HG03097 (cell line): Measurements from ENCODE around the gene MARCO.
"Not testable (repeated sequence)": the region's sequence is repeated elsewhere in the genome, so short reads cannot be mapped to it uniquely, and the experiment has no call there.

Experiments used
- ATAC-seq: cut with Tn5 transposase; IDR thresholded peaks from one replicate; pipeline ENCODE4 v1.9.1; 2021; ENCODE audit not compliant: unreplicated experiment, low FRiP score

The MARCO gene

DNA sequence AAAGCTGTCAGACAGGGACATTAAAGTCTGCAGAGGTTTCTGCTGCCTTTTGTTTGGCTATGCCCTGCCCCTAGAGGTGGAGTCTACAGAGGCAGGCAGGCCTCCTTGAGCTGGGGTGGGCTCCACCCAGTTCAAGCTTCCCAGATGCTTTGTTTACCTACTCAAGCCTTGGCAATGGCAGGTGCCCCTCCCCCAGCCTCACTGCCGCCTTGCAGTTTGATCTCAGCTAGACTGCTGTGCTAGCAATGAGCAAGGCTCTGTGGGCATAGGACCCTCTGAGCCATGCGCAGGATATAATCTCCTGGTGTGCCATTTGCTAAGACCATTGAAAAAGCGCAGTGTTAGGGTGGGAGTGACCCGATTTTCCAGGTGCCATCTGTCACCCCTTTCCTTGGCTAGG is 61.9 kb downstream of the MARCO start:
- not testable (repeated sequence) for ATAC-seq

DNA sequence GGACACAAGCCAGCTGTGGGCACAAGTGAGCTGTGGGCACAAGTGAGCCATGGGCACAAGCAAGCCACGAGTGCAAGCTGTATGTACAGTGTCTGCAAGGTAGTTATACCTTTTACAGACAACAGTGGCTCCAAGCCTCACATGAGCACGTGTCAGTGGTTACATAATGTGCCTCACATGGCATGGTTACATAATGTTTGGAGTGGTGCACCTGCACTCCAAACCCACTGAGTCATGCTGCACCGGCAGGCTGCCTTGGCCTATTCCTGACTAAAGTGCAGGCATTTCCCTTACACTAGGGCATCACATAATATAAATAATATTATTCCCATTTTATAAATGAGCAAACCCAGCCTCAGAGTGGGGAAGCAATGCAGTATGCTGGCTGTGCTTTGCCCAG is 62.6 kb downstream of the MARCO start:
- ATAC-seq: no peak

DNA sequence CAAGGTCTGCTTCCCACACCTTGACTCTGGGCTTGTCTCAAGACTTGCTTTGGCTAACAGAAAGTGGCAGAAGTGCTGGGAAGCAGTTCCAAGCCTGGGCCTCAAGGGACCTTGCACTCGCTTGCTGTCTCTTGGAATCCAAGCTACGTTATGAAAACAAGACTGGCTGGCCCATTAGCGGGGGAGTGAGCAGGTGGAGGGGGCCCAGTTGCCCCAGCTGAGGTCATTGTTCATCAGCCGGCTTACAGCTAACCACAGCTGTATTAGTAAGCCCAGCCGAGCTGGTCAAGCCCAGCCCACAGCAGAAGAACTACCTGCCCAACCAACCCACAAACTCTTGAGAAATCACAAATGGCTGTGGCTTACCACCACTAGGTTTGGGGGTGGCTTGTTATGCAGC is 63.1 kb downstream of the MARCO start:
- ATAC-seq: no peak

DNA sequence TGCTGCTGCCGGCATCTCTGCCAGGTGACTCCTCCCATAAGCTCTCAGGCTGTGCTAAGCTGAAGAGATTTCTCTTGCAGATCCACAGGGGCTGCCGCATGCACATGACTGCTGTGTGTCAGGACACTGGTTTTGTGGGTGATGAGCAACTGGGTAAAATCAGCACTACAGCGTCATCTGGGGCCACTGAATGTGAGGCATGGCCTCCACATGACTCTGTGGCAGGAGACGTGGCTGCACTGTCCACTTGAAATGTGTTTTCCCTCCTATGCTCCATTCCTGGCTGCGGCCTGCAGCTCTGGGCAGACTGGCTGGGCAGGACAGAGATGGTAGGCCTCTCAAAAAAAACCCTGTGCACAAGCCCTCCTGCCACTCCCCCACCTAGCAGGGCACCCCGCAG is 63.6 kb downstream of the MARCO start:
- ATAC-seq: no peak

DNA sequence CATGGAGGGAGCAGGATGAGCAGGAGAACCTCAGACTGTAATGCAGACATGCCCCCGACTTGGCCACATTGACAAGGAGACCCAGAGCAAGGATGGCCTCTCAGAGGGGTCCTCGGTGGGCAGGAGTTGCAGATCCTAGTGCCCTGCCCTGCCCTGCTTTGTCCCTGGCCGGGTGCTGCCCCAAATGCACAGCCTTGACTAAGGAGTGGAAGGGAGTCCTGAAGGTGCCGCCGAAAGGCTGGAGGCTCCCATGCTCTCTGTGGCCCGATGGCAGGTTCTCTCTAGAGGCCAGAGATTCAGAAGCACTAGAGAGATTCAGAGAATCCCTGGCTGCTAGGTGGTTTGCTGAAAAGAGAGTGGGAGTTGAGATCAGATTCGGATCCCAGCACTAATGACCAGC is 64.4 kb downstream of the MARCO start:
- ATAC-seq: no peak

DNA sequence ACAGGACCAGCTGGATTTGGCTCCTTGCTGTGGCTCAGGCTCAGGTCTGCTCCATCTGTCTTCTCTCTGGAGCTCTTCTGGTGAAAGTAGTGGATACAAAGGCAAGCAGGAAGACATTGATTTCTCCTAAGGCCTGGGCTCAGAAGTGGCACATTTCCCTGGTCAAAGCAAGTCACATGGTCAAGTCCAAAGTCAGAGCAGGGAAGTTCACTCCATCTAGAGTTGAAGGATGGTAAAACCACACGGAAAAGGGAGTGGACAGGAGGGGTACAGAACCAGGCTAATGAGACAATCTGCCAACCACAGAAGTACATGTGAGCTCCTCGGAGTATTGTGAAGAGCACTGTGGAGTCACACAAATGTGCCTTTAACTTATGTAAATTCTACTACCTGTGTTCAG is 66.1 kb downstream of the MARCO start:
- ATAC-seq: no peak

DNA sequence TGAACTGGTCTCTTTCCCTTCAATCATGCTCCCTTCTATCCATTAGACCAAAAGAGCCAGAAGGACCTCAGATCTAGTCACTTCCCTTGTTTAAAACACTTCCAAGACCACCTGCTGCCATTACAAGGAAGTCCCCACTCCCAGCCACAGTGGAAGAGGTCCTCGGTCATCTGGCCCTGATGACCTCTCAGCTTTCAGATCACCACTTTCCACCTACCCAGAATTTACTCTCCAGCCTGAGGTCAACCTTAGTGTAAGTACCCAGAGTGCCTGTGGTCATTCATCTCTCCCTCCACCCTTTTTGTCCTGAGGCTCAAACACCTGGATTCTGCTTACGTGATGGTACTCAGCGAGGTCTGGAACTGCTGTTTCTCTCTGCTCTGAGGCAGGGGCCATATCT is 67.1 kb downstream of the MARCO start:
- no peak for ATAC-seq

DNA sequence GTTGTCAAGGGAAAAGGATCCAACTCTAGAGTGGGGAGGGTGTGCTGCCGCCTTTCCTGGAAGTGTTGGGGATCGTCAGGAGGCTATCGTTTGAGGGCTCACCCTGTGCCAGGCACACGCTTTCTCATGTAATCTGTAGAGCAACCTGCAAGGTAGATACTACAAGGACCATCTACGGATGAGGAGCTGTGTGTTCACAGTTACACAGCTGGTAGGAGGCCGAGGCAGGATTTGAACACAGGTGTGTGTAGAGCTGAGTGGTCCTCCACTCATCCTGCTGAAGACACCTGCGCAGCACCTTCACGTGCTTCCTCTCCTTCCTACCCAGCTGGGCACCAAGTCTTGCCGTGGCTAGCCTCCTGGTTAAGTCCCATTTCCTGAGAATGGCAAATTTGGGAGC is 68.3 kb downstream of the MARCO start:
- ATAC-seq: no peak

DNA sequence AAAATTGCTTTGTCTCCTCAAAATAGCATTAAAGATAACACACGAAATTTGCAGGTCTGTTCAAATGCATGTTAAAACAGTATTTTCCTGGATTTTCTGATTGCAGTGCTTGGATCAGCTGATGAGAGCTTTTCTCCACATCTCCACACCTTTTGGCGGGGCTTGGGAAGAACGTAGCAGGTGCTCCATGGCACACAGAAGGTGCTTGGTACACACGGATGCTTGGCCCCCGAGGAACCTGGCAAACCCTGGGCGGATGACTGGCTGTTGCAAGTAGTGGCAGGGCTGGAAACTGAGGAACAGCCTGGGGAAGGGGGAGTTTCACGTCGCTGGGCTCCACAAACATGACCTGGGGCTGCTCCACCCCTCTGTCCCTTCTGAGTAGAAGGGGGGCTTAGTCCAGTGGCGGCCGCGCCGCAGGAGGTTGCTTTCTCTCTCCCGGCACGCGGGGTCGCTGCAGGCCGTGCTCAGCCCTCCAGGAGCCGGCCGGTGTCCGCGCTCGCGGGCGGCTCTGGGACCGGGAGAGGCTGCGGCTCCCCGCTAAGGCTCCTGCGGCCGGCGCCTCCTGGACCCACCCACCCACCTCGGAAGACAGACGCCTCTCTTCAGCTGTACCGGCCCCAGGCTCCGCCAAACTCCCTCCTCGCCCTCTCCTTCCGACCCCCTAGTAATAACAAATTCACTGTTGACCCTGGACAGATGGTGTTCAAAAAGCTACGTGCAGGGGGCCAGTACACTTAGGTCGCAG is 69.3 kb downstream of the MARCO start:
- ATAC-seq: no peak

DNA sequence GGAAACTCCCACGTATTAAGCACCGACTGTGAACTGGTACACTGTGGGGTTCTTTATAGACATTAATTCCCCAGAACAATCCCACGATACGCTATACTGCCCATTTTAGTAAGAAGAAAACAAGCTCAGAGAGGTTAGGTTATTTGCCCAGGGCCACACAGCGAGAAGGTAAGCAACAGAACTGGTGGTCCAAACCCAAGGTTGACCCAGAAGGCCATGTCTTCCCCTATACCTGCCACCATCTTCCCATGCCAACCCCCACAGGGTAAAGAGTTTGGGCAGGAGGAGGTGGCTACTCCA is 69.9 kb downstream of the MARCO start:
- no peak for ATAC-seq

DNA sequence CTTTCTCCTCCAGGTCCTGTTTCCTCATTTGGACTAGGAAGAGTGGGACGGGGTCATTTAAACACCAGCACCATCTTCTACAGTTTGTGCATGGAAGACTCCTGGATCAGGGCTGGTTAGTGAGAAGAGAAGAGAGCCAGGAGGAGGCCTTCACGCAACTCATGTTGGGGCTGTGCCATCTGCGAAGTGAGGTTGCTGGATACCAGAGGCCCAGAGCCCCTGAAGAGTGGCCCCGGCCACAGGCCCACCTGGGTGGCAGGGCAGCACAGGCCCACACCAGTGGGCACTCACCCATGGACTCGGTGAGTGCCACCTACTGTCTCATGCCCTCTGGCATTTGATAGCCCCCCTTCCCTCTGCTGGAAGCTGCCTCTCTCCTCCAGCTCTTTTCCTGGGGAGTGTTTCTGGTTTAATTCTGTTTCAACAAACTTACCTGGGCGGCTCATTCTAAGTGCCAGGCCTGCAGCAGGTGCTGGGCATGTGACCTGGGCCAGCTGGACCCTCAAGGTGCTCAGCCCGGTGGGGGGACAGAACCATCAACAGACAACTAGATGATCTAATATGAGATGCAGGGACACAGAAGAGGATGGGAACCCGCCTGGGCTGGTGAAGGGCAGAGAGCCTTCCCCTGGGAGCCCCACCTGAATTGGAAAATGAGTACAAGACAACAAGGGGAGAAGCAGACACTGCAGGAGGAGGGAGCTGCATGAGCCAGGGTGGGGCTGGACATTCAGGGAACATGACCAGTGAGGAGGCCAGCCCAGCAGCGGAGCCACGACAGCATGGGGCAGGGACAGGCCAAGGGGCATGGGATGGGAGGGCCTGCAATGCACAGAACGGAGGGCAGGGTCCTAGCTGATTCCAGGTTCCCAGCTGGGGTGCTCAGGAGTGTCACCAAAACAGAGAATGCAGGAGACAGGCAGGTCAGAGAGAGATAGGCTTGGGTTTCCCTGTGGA is 70.6 kb downstream of the MARCO start:
- no peak for ATAC-seq

DNA sequence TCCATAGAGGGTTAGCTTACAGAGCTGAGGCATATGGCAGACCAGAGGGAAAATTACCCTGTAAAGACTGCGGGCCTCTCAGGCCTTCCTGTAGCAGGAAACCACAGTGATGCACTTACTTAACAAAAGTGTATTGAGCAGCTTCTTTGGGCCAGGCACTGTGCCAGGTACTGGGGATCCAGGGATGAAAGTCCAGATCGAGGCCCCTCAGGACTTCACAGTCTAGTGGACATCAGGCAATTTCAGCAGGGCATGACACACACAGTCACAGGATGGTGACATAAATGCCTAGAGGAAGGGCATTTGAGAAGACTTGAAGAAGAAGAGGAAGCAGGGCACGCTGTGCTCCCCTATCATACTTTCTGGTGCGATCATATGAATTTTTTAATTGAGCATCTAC is 71.7 kb downstream of the MARCO start:
- no peak for ATAC-seq

DNA sequence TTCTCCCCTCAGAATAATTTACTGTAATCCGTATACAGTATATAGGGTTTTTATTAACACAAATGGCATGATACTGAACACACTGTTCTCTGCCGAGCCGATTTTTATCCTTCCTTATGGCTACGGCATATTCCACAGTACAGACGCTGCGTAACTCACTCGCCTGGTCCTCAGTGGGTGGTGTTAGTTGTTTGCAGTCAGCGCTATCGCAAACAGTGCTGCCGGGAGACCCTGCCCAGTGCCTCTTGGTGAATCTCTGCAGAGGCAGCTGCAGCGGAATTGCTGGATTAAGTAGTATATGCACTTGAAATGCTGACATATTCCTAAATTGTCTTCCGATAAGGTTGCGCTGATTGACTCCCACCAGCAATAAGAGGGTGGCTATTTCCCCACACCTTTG is 73.9 kb downstream of the MARCO start:
- no peak for ATAC-seq

DNA sequence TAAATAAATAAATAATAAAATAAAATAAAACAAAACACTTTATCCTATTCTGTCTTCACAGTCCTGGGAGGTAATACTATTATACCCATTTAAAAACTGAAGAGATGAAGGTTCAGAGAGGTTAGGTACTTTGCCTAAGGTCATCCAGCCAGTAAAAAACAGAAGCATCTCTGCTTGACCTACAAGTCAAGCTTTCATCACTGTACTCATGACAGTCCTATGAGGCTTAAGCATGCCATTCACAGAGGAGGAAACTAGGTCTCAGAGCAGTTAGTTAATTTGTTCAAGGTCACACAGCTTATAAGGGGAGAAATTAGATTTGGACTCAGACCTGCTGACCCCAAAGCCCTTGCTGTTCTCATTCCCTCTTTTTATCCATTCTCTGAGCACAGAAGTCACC is 77.5 kb downstream of the MARCO start:
- no peak for ATAC-seq

DNA sequence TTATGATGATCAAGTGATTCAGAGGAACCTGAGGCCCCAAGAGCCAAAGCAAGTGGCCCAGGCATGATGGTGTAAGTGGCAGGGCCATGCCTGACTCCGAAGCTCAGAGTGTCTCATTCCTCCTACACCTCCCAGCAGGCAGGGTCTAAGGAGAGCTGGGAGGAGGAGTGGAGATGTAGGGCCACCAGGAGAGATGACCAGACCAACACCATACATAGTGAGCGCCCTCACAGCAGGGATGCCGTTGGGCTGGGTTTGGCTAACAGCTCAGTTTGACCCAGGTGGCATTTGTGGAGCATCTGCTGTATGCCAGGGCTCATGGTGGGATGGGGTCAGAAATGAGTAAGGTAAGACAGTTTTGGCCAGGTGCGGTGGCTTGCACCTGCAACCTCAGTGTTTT is 80.7 kb downstream of the MARCO start:
- ATAC-seq: no peak

DNA sequence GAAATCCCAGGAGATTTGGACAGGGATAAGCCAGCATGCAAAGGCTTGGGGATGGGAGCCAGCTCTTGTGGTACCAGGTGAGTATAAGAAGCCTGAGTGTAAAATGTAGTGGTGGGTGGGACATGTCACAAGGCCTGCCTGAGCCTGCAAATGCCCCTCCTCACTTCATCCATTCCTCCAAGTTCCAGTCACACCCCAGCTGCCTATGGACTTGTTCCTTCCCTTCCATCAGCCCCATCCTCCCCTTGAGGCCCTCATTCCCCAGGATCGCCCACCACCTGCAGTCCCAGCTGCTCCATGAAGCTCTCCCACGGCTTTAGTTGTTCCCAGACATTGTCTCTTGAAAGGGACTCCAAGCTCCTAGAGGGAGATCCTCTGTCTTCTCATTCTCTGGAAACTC is 81.5 kb downstream of the MARCO start:
- ATAC-seq: no peak

DNA sequence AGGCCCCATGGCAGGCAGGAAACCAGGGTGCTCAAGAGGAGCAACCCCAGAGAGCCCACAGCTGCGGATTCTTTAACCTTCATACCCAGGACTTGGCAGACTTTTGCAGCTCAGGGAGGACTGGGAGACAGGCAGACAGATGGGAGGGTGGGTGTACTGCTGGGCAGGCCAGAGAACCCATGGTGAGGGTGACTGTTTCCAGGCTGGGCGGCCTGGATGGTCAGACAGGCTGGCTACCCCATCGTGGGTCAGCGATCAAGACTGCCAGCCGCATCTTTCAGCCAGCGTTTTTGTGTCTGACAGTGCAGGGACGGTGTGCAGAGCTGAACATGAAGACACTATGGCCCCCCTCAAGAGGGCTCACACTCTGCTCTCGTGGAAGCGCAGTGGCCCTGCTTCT is 82.2 kb downstream of the MARCO start:
- ATAC-seq: no peak

DNA sequence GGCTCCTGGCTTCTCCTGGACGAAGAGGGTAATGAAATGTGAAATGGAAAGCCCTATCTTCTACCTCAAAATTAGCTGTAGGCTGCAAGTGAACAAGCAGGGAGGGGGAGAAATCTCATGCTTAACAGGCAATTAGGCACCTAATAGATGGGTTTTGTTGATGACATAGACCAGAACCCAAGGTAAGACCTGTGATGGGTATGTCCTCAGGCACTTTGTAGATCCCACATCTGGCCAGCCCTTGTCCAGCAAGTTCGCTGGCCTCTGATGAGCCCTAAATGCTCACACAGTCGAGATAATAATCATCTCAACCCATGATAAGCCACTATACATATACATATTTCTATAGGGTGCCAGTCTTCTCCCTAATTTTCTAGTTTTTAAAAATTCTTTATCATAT is 82.6 kb downstream of the MARCO start:
- ATAC-seq: no peak

DNA sequence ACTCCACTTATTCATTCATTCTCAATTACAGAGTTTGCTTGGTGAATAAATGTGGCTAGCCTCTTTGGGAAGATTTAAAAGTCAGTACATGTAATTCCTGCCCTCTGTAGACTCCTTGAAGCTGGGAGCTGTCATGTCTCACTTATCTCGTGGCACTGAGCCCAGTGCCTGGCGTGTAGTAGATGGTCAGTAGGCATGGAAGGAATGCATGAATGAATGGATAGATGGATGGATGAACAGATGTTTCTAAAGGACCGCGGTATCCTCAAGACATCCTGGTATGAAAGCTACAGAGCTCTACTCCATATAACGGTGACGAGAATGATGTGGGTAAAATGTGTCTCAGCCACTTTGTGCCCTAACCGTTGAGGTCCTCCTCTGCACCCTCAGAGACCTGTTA is 83.0 kb downstream of the MARCO start:
- ATAC-seq: no peak

DNA sequence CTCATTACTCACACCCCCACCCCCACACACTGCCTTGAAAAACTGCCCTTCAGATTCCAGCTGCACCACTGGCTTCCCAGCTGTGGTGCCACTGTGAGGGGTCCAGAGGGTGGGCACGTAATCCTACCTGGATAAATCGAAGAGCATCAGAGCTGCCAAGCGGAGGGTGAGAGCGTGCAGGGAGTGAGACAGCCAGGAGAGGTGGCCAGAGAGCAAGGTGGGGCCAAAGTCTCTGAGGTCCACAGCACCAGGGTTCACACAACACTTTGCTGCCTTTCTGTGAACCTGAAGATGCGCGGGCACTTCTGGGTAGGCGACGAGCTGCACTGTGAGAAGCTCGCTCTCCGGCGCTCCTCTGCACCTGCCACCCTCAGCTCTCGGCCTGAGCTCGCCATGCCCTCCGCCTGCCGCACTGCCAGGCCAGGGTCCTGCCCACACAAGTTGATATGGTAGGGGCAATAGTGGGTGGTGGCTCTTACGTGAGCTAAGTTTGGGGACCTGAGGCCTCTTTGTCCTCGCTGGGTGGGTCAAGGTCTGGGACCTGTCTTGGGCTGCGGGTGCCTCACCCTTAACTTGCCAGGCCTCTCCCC is 83.9 kb downstream of the MARCO start:
- no peak for ATAC-seq

DNA sequence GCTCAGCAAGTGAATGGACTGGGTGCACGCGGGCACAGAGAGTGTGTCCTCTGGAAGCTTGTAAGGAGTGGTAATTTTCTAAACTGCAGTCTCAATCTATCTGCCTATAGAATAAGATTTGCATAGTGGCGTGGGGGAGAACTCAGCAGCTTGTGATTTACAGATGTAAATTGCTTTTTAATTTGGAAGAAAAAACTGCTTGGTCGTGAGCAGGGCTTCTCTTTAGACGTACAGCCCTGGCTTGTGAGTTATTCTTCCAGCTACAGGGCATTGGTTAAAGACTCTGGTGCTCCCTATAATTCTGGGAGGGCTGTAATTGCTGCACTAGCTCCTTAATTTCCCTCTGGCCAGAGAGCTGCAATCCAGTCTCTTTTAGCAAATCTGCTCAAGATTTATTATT is 84.9 kb downstream of the MARCO start:
- no peak for ATAC-seq
